SK-N-SH (cell line): Measurements from ENCODE around the gene NAALADL1. TPM values are rescaled to one million over a fixed set of nuclear protein-coding genes. Genes with fewer than 3 reads are reported as not detected.

Experiments used
- CTCF ChIA-PET: fragments of 300-600, 350-600 bp; formaldehyde crosslinking; extraction: SDS; loops from one replicate; lab custom pipeline; 2021; lab: Yijun Ruan, JAX
- POLR2A ChIA-PET: fragments of 350-600 bp; sonication (Branson Sonifier 250); formaldehyde crosslinking; extraction: SDS; loops from one replicate; lab custom pipeline; 2020; ENCODE audit warnings: antibody characterized with exemption, inconsistent platforms; lab: Yijun Ruan, JAX
- DNase-seq: peaks from one replicate; pipeline ENCODE4 v3.0.0; 2012
- H2AFZ ChIP-seq: fragments of 200-600 bp; sonication (generic); 2 replicates; pipeline ENCODE4 v1.8.1; 2016; ENCODE audit warnings: antibody characterized with exemption, mild to moderate bottlenecking, low read depth
- H3F3A ChIP-seq: fragments of 200-600 bp; sonication (generic); replicated peaks from 2 replicates; pipeline ENCODE3; 2016; ENCODE audit warnings: antibody characterized with exemption, mild to moderate bottlenecking; ENCODE audit not compliant: insufficient read depth
- H3K27ac ChIP-seq, 2 experiments: fragments of 200-500 bp in 1 of 2; fragments of 200-600 bp in 1 of 2; sonication (Bioruptor generic) in 1 of 2; sonication (generic), shearing (Covaris generic) in 1 of 2; 2 replicates each; pipeline versions ENCODE4 v1.5.1 to v1.6.1; 2014 to 2016; ENCODE audit warnings: low read depth in 2 of 2, inconsistent platforms in 1 of 2, low read length in 1 of 2, mild to moderate bottlenecking in 1 of 2, mixed read lengths in 1 of 2
- H3K27me3 ChIP-seq: fragments of 200-600 bp; sonication (generic), shearing (Covaris generic); 2 replicates; pipeline ENCODE4 v1.6.1; 2016; ENCODE audit warnings: mixed run types; ENCODE audit not compliant: insufficient read depth
- H3K36me3 ChIP-seq, 2 experiments: fragments of 200-500 bp in 1 of 2; fragments of 200-600 bp in 1 of 2; sonication (Bioruptor generic) in 1 of 2; sonication (generic) in 1 of 2; replicated peaks in 1 of 2; 2 replicates each; pipeline versions ENCODE3 to v1.5.1; 2014 to 2016; ENCODE audit warnings: low read length in 1 of 2, mild to moderate bottlenecking in 1 of 2; ENCODE audit not compliant: insufficient read depth in 2 of 2, control insufficient read depth in 1 of 2
- H3K4me1 ChIP-seq, 2 experiments: fragments of 200-500 bp in 1 of 2; fragments of 200-600 bp in 1 of 2; sonication (Bioruptor generic) in 1 of 2; sonication (generic), shearing (Covaris generic) in 1 of 2; 2 replicates each; pipeline versions ENCODE4 v1.5.1 to v1.6.1; 2014 to 2016; ENCODE audit warnings: low read depth in 1 of 2, low read length in 1 of 2, mixed run types in 1 of 2; ENCODE audit not compliant: insufficient read depth in 2 of 2, control insufficient read depth in 1 of 2
- H3K4me2 ChIP-seq: fragments of 200-600 bp; sonication (generic), shearing (Covaris generic); 2 replicates; pipeline ENCODE4 v1.6.1; 2017; ENCODE audit warnings: mixed run types
- H3K4me3 ChIP-seq, 2 experiments: fragments of 200-500 bp in 1 of 2; fragments of 200-600 bp in 1 of 2; sonication (Bioruptor generic) in 1 of 2; sonication (generic), shearing (Covaris generic) in 1 of 2; 2 replicates each; pipeline versions ENCODE4 v1.5.1 to v1.8.1; 2014 to 2016; ENCODE audit warnings: low read depth in 2 of 2, inconsistent platforms in 1 of 2, low read length in 1 of 2, mild to moderate bottlenecking in 1 of 2, mixed read lengths in 1 of 2, moderate library complexity in 1 of 2
- H3K79me2 ChIP-seq: fragments of 200-600 bp; sonication (generic); 2 replicates; pipeline ENCODE4 v1.8.1; 2017; ENCODE audit warnings: mild to moderate bottlenecking; ENCODE audit not compliant: insufficient read depth
- H3K9ac ChIP-seq: fragments of 200-600 bp; sonication (generic); 2 replicates; pipeline ENCODE4 v1.6.1; 2017; ENCODE audit warnings: mixed run types
- H3K9me2 ChIP-seq: fragments of 200-600 bp; sonication (generic); 2 replicates; pipeline ENCODE4 v1.6.1; 2017; ENCODE audit warnings: mixed run types
- H3K9me3 ChIP-seq: fragments of 200-600 bp; sonication (generic); 2 replicates; pipeline ENCODE4 v1.6.1; 2017; ENCODE audit warnings: mixed run types, mild to moderate bottlenecking, moderate library complexity
- H4K20me1 ChIP-seq: fragments of 200-600 bp; sonication (generic); 2 replicates; pipeline ENCODE4 v1.6.1; 2017; ENCODE audit warnings: mild to moderate bottlenecking, mixed run types; ENCODE audit not compliant: insufficient read depth
- CHD2 ChIP-seq: fragments of 150-350 bp; IDR thresholded peaks from 2 replicates; pipeline ENCODE4 v1.6.1; 2018; ENCODE audit warnings: low read length; ENCODE audit not compliant: partially characterized antibody
- CTCF ChIP-seq: fragments of 200-600 bp; sonication (generic); IDR thresholded peaks from 2 replicates; pipeline ENCODE4 v1.6.1; 2017; ENCODE audit warnings: antibody characterized with exemption, mild to moderate bottlenecking, moderate library complexity
- ELF1 ChIP-seq: IDR thresholded peaks from 2 replicates; pipeline ENCODE4 v1.4.0; 2012
- EZH2phosphoT487 ChIP-seq: fragments of 200-600 bp; sonication (generic); IDR thresholded peaks from 2 replicates; pipeline ENCODE4 v1.6.1; 2017; ENCODE audit warnings: low read depth, mixed run types, mild to moderate bottlenecking, antibody characterized with exemption, moderate library complexity, borderline replicate concordance
- FOSL2 ChIP-seq: IDR thresholded peaks from 2 replicates; pipeline ENCODE4 v1.4.0; 2012; ENCODE audit warnings: low read depth, mild to moderate bottlenecking, moderate library complexity, borderline replicate concordance
- FOXM1 ChIP-seq: IDR thresholded peaks from 2 replicates; pipeline ENCODE4 v1.4.0; 2012; ENCODE audit warnings: low read depth, mild to moderate bottlenecking
- GABPA ChIP-seq: IDR thresholded peaks from 2 replicates; pipeline ENCODE4 v1.4.0; 2012; ENCODE audit warnings: low read depth, mild to moderate bottlenecking
- GATA2 ChIP-seq: sonication (generic); formaldehyde crosslinking; IDR thresholded peaks from 2 replicates; pipeline ENCODE4 v1.5.0; 2020; ENCODE audit warnings: mild to moderate bottlenecking, missing genetic modification reagents
- MAX ChIP-seq: IDR thresholded peaks from 2 replicates; pipeline ENCODE4 v1.4.0; 2012; ENCODE audit warnings: low read depth
- NRF1 ChIP-seq: IDR thresholded peaks from 2 replicates; pipeline ENCODE4 v1.6.1; 2012; ENCODE audit warnings: low read depth, mild to moderate bottlenecking, low read length
- POLR2AphosphoS5 ChIP-seq: IDR thresholded peaks from 2 replicates; pipeline ENCODE4 v1.6.1; 2012; ENCODE audit warnings: low read depth, low read length
- RAD21 ChIP-seq: IDR thresholded peaks from 2 replicates; pipeline ENCODE4 v1.6.1; 2012; ENCODE audit warnings: mild to moderate bottlenecking, low read length
- RFX5 ChIP-seq: IDR thresholded peaks from 2 replicates; pipeline ENCODE4 v1.6.1; 2012; ENCODE audit warnings: mild to moderate bottlenecking, improper control_type of control experiment, low read length
- RXRA ChIP-seq: IDR thresholded peaks from 2 replicates; pipeline ENCODE4 v1.4.0; 2012; ENCODE audit warnings: low read depth, mild to moderate bottlenecking, borderline replicate concordance
- SIN3A ChIP-seq: IDR thresholded peaks from 2 replicates; pipeline ENCODE4 v1.6.1; 2012; ENCODE audit warnings: low read depth, mild to moderate bottlenecking, low read length, moderate library complexity, borderline replicate concordance
- SMC3 ChIP-seq: IDR thresholded peaks from 2 replicates; pipeline ENCODE4 v1.6.1; 2012; ENCODE audit warnings: low read depth, low read length, improper control_type of control experiment
- TCF12 ChIP-seq: IDR thresholded peaks from 2 replicates; pipeline ENCODE4 v1.4.0; 2012
- TEAD4 ChIP-seq: IDR thresholded peaks from 2 replicates; pipeline ENCODE4 v1.4.0; 2012; ENCODE audit warnings: mild to moderate bottlenecking, borderline replicate concordance; ENCODE audit not compliant: insufficient read depth
- YY1 ChIP-seq: IDR thresholded peaks from 2 replicates; pipeline ENCODE4 v1.4.0; 2012; ENCODE audit warnings: low read depth, mild to moderate bottlenecking
- ZBTB33 ChIP-seq: IDR thresholded peaks from 2 replicates; pipeline ENCODE4 v1.4.0; 2012; ENCODE audit warnings: low read depth, borderline replicate concordance
- WGBS: methylation state at CpG from one replicate; pipeline ENCODE4 v1.1.6; 2017; ENCODE audit warnings: low lambda C conversion rate; 5-methylcytosine and 5-hydroxymethylcytosine counted together
- polyA plus RNA-seq, 3 experiments: library from polyadenylated mRNA; depleted of rRNA; stranded (reverse); fragments of >200 nt; gene quantifications; 2 replicates each; pipeline ENCODE4 v1.2.3, GENCODE V29; 2012

The NAALADL1 gene
- polyA plus RNA-seq, 1 of the 3 experiments (the other 2 are of a cell fraction), result not detected

- POLR2A ChIA-PET, result interaction anchor here (0.5 to 1.2 kb wide), 7 partner anchors 9 to 219 kb away, joined by 3 to 8 read pairs (median 3); no protein-coding TSS in a partner anchor
- DNase-seq, result peak; percentile 95
- no peaks in the 10 kb centered on the region for H4K20me1 ChIP-seq
- peak overlapping the region; percentile 88 for H3K4me2 ChIP-seq
- no peaks in the 10 kb centered on the region for H3K9me2 ChIP-seq
- CTCF ChIA-PET, result interaction anchor here (0.6 to 4.9 kb wide), 61 partner anchors 9 to 1727 kb away, joined by 3 to 56 read pairs (median 5); partner anchors contain the start of genes ATG2A, BATF2, CAPN1 and CDCA5
- H3K9ac ChIP-seq, result peak overlapping the region; percentile 89
- peak overlapping the region; percentile 69 to 70 for H3K4me3 ChIP-seq
- H3K4me1 ChIP-seq, result peaks cover 4% of the 10 kb centered on the region in 2 experiments; a peak in 2 of 4 replicates
- WGBS, result 32% methylated on average over 11 of the region's 22 CpGs
- H3K79me2 ChIP-seq, result peaks cover 24% of the 10 kb centered on the region; the same call in 1 of the 2 replicates
- peak; percentile 47; the same call in 1 of the 2 replicates for TF ChIP-seq ELF1
- TF ChIP-seq CHD2, result no peak
- peak; percentile 54 for TF ChIP-seq SMC3
- TF ChIP-seq CTCF, result peak; percentile 71
- TF ChIP-seq MAX, result no peak
- peak; percentile 70 for TF ChIP-seq RAD21
- TF ChIP-seq YY1, result no peak
- H2AFZ ChIP-seq, result peak overlapping the region; percentile 95
- H3K27me3 ChIP-seq, result no peaks in the 10 kb centered on the region
- H3K27ac ChIP-seq, result peak overlapping the region; percentile 95
- H3K9me3 ChIP-seq, result no peaks in the 10 kb centered on the region
- peaks cover 0 to 5% of the 10 kb centered on the region in 2 experiments for H3K36me3 ChIP-seq
- H3F3A ChIP-seq, result peaks cover 16% of the 10 kb centered on the region
These were observed 45.0 kb downstream of the NAALADL1 start for GRCh38 chr11:65013130-65013887.

GRCh38 chr11:65008873-65009272 is 49.5 kb downstream of the NAALADL1 start:
- POLR2A ChIA-PET, result no interaction called here
- Histone ChIP-seq H2AFZ (no peak overlapping the region), H3K4me3 (no peak overlapping the region), H3K27me3 (no peaks in the 10 kb centered on the region), H4K20me1 (no peaks in the 10 kb centered on the region), H3F3A (peaks cover 10% of the 10 kb centered on the region), H3K4me1 (peaks cover 4 to 9% of the 10 kb centered on the region in 2 experiments; a peak in 2 of 4 replicates), H3K4me2 (no peak overlapping the region), H3K79me2 (no peaks in the 10 kb centered on the region), H3K27ac (no peak overlapping the region), H3K9me3 (no peaks in the 10 kb centered on the region), H3K9me2 (no peaks in the 10 kb centered on the region), H3K36me3 (no peaks in the 10 kb centered on the region), H3K9ac (no peak overlapping the region)
- TF ChIP-seq EZH2phosphoT487 (no peak), FOXM1 (no peak), NRF1 (no peak), TEAD4 (no peak), RXRA (no peak), SIN3A (no peak), FOSL2 (no peak), RFX5 (no peak), POLR2AphosphoS5 (no peak), GATA2 (no peak), TCF12 (no peak), ZBTB33 (no peak), GABPA (no peak), MAX (no peak), YY1 (no peak)
- WGBS, result 94% methylated on average over 2 of the region's 2 CpGs
- DNase-seq, result no peak
- CTCF ChIA-PET, result no interaction called here
